Measurements from ENCODE around the gene SH3BP5L.

DNA sequence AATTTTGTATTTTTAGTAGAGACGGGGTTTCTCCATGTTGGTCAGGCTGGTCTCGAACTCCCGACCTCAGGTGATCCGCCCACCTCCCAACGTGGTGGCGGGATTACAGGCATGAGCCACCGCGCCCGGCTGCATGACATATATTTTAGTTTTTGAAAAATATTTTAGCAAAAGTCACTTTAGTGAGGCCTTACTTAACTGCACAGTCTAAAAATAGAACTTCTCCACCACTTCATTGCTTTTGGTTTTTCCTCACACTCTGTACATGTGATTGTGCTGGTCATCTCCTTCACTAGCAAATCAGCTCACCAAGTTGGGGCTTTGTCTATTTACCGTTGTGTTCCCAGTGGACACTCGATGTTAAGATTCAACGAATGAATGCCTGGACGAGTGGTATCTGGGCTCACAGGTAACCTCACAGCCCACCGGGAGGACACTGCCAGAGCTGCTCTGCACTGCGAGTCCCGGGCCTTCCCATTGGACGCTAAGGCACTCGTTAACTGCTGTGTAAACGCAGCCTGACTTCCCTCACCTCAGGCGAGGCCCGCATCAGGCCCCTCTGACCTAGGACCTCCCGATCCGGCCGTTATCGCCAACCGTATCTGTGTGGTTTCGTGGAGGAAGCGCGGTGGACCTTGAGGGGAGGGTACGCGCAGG lies 47.2 kb upstream of the SH3BP5L start:
- no peak for TF ChIP-seq ZNF549 (CRISPR knock-in tag; IDR thresholded peaks at IDR 0.05)
- TF ChIP-seq, protein P1, sequence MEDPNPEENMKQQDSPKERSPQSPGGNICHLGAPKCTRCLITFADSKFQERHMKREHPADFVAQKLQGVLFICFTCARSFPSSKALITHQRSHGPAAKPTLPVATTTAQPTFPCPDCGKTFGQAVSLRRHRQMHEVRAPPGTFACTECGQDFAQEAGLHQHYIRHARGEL (CRISPR knock-in tag; IDR thresholded peaks at IDR 0.05): no peak
